HS-5 (cell line): ENCODE data around the gene CDHR2.

Experiments used
- DNase-seq: peaks from one replicate; pipeline ENCODE4 v3.0.0-alpha.2; 2012; ENCODE audit warnings: low read depth

Gene CDHR2

GRCh38 chr5:176640616-176641015, 91.5 kb downstream of the CDHR2 start:
- no peak for DNase-seq

GRCh38 chr5:176642675-176643490, 93.7 kb downstream of the CDHR2 start:
- no peak for DNase-seq

- DNase-seq: no peak
These were observed 94.5 kb downstream of the CDHR2 start for GRCh38 chr5:176643491-176644219.

- no peak for DNase-seq
These were observed 95.2 kb downstream of the CDHR2 start for GRCh38 chr5:176644294-176644693.

GRCh38 chr5:176644878-176645670, 95.9 kb downstream of the CDHR2 start:
- DNase-seq: no peak
